Activated CD4-positive, alpha-beta T cell treated with anti-CD3 and anti-CD28 coated beads for 36 hours (primary cell): Measurements from ENCODE around the gene CASP10. TPM values are rescaled to one million over a fixed set of nuclear protein-coding genes. Genes with fewer than 3 reads are reported as not detected.

Experiments
- ATAC-seq: fragments of 200-7000 bp; cut with Tn5 transposase; one replicate; pipeline ENCODE4 v1.10.0; 2021; ENCODE audit warnings: mild to moderate bottlenecking, moderate library complexity
- CTCF ChIA-PET: fragments of 350-600 bp; sonication (Branson Sonifier 250); formaldehyde crosslinking; loops from one replicate; lab custom pipeline; 2021; ENCODE audit warnings: antibody characterized with exemption; lab: Charles Lee
- POLR2A ChIA-PET: fragments of 350-600 bp; sonication (Branson Sonifier 250); formaldehyde crosslinking; loops from one replicate; lab custom pipeline; 2021; ENCODE audit warnings: antibody characterized with exemption, inconsistent platforms; lab: Charles Lee
- DNase-seq: peaks from one replicate; pipeline ENCODE4 v3.0.0-alpha.2; 2020
- H3K27ac Mint-ChIP-seq: one replicate; pipeline ENCODE4 v1.8.0; 2021; ENCODE audit warnings: mixed read lengths
- H3K27me3 Mint-ChIP-seq: one replicate; pipeline ENCODE4 v1.8.0; 2021; ENCODE audit warnings: mixed read lengths
- H3K36me3 Mint-ChIP-seq: one replicate; pipeline ENCODE4 v1.8.0; 2021; ENCODE audit warnings: low read depth, mixed read lengths
- H3K4me1 Mint-ChIP-seq: one replicate; pipeline ENCODE4 v1.8.0; 2021; ENCODE audit warnings: mixed read lengths
- H3K4me3 Mint-ChIP-seq: one replicate; pipeline ENCODE4 v1.8.0; 2021; ENCODE audit warnings: mild to moderate bottlenecking, moderate library complexity, mixed read lengths
- H3K9me3 Mint-ChIP-seq: one replicate; pipeline ENCODE4 v1.8.0; 2021; ENCODE audit warnings: low read depth, mixed read lengths
- intact Hi-C, 2 experiments: fragments of 100-400 bp; cut with DNase I in 1 of 2; cut with micrococcal nuclease in 1 of 2; formaldehyde crosslinking; loops; one replicate each; pipeline versions ENCODE4 v1.14.2 to v1.15.1; 2022 to 2024; cut with DNase I, micrococcal nuclease
- total RNA-seq, 2 experiments: library from RNA; stranded (reverse); gene quantifications; one replicate each; pipeline ENCODE4 v1.2.3, GENCODE V29; 2021

The CASP10 gene
- total RNA-seq, 2 experiments from 2014 or later, result 12.2 to 16.8 TPM

- Mint-ChIP-seq H3K9me3 (peaks cover 2% of the 10 kb centered on the region), H3K27ac (no peak overlapping the region), H3K36me3 (peaks cover 40% of the 10 kb centered on the region), H3K27me3 (no peaks in the 10 kb centered on the region), H3K4me1 (peaks cover 40% of the 10 kb centered on the region), H3K4me3 (no peak overlapping the region)
- ATAC-seq, result no peak
- intact Hi-C loops, result no loop called here
- ChIA-PET POLR2A (no interaction called here), CTCF (no interaction called here)
- DNase-seq, result no peak
These were observed 61.9 kb downstream of the CASP10 start for GRCh38 chr2:201244829-201245228.

GRCh38 chr2:201246280-201246679 is 63.3 kb downstream of the CASP10 start:
- ATAC-seq (no peak), DNase-seq (no peak)
- intact Hi-C loops, result no loop called here
- CTCF ChIA-PET, result interaction anchor here (0.7 to 0.8 kb wide), 2 partner anchors 14 to 55 kb away, joined by 4 to 6 read pairs; partner anchors contain the start of gene CASP8
- no peak overlapping the region for H3K27ac Mint-ChIP-seq
- peaks cover 1% of the 10 kb centered on the region for H3K9me3 Mint-ChIP-seq
- H3K4me3 Mint-ChIP-seq, result no peak overlapping the region
- POLR2A ChIA-PET, result no interaction called here
- no peaks in the 10 kb centered on the region for H3K27me3 Mint-ChIP-seq
- H3K4me1 Mint-ChIP-seq, result peaks cover 47% of the 10 kb centered on the region
- H3K36me3 Mint-ChIP-seq, result peaks cover 39% of the 10 kb centered on the region

- Mint-ChIP-seq H3K9me3 (peaks cover 2% of the 10 kb centered on the region), H3K27me3 (no peaks in the 10 kb centered on the region), H3K36me3 (peaks cover 36% of the 10 kb centered on the region), H3K4me1 (peaks cover 53% of the 10 kb centered on the region), H3K4me3 (no peak overlapping the region), H3K27ac (no peak overlapping the region)
- DNase-seq (no peak), ATAC-seq (no peak)
- ChIA-PET CTCF (no interaction called here), POLR2A (no interaction called here)
- intact Hi-C loops, result no loop called here
These were observed 65.4 kb downstream of the CASP10 start for GRCh38 chr2:201248288-201248844.

GRCh38 chr2:201249889-201250288 is 66.9 kb downstream of the CASP10 start:
- no peak for DNase-seq
- Mint-ChIP-seq H3K4me3 (no peak overlapping the region), H3K9me3 (peaks cover 2% of the 10 kb centered on the region), H3K4me1 (peaks cover 67% of the 10 kb centered on the region), H3K27ac (no peak overlapping the region), H3K36me3 (peaks cover 38% of the 10 kb centered on the region), H3K27me3 (no peaks in the 10 kb centered on the region)
- no peak for ATAC-seq
- ChIA-PET POLR2A (no interaction called here), CTCF (no interaction called here)
- intact Hi-C loops, result loop anchor here in 1 of 2 experiments (5.0 kb wide), 1 partner anchor 167 kb away; no protein-coding TSS in a partner anchor

- intact Hi-C loops, result loop anchor here in 1 of 2 experiments (5.0 kb wide), 1 partner anchor 167 kb away; no protein-coding TSS in a partner anchor
These were observed 67.8 kb downstream of the CASP10 start for GRCh38 chr2:201250741-201251140.

GRCh38 chr2:201254081-201254730 is 71.3 kb downstream of the CASP10 start:
- Mint-ChIP-seq H3K36me3 (peaks cover 32% of the 10 kb centered on the region), H3K9me3 (peaks cover 2% of the 10 kb centered on the region), H3K27me3 (no peaks in the 10 kb centered on the region), H3K4me1 (peaks cover 85% of the 10 kb centered on the region), H3K27ac (peak overlapping the region; percentile 38), H3K4me3 (no peak overlapping the region)
- intact Hi-C loops, result loop anchor here in 1 of 2 experiments (5.0 kb wide), 1 partner anchor 163 kb away; no protein-coding TSS in a partner anchor
- ATAC-seq (no peak), DNase-seq (peak; percentile 52)
- ChIA-PET CTCF (interaction anchor here (0.6 to 2.9 kb wide), 8 partner anchors 8 to 720 kb away, joined by 3 to 19 read pairs (median 4); partner anchors contain the start of gene CASP10), POLR2A (interaction anchor here (0.5 kb wide), 1 partner anchor 14 kb away, joined by 6 read pairs; no protein-coding TSS in a partner anchor)

More at GRCh38 chr2:201250741-201251140, 67.8 kb downstream of the CASP10 start:
- ChIA-PET CTCF (interaction anchor here (0.8 to 1.3 kb wide), 2 partner anchors 11 to 19 kb away, joined by 3 read pairs; no protein-coding TSS in a partner anchor), POLR2A (no interaction called here)
- Mint-ChIP-seq H3K36me3 (peaks cover 38% of the 10 kb centered on the region), H3K4me1 (peaks cover 73% of the 10 kb centered on the region), H3K4me3 (no peak overlapping the region), H3K9me3 (peaks cover 2% of the 10 kb centered on the region), H3K27ac (no peak overlapping the region), H3K27me3 (no peaks in the 10 kb centered on the region)
- ATAC-seq (no peak), DNase-seq (no peak)

GRCh38 chr2:201255408-201256033 is 72.6 kb downstream of the CASP10 start:
- Mint-ChIP-seq H3K27me3 (no peaks in the 10 kb centered on the region), H3K4me3 (no peak overlapping the region), H3K36me3 (peaks cover 23% of the 10 kb centered on the region), H3K4me1 (peaks cover 83% of the 10 kb centered on the region), H3K27ac (peak overlapping the region; percentile 38), H3K9me3 (peaks cover 2% of the 10 kb centered on the region)
- POLR2A ChIA-PET, result no interaction called here
- intact Hi-C loops, result loop anchor here in 1 of 2 experiments (5.0 kb wide), 3 partner anchors 177 to 443 kb away; partner anchors contain the start of genes BZW1 and TMEM237
- CTCF ChIA-PET, result interaction anchor here (0.6 to 1.3 kb wide), 5 partner anchors 13 to 108 kb away, joined by 3 to 4 read pairs (median 3); no protein-coding TSS in a partner anchor
- ATAC-seq, result no peak
- no peak for DNase-seq

- peak overlapping the region; percentile 32 for H3K27ac Mint-ChIP-seq
- POLR2A ChIA-PET, result no interaction called here
- intact Hi-C loops, result loop anchor here in 1 of 2 experiments (5.0 kb wide), 3 partner anchors 176 to 444 kb away; partner anchors contain the start of genes BZW1 and TMEM237
- H3K36me3 Mint-ChIP-seq, result peaks cover 21% of the 10 kb centered on the region
- no peak for ATAC-seq
- H3K4me3 Mint-ChIP-seq, result no peak overlapping the region
- CTCF ChIA-PET, result interaction anchor here (1.0 to 1.3 kb wide), 3 partner anchors 14 to 108 kb away, joined by 3 to 4 read pairs (median 4); no protein-coding TSS in a partner anchor
- H3K4me1 Mint-ChIP-seq, result peaks cover 79% of the 10 kb centered on the region
- H3K9me3 Mint-ChIP-seq, result peaks cover 2% of the 10 kb centered on the region
- H3K27me3 Mint-ChIP-seq, result no peaks in the 10 kb centered on the region
- no peak for DNase-seq
These were observed 73.1 kb downstream of the CASP10 start for GRCh38 chr2:201256082-201256481.

- ChIA-PET CTCF (interaction anchor here (0.8 to 6.6 kb wide), 2 partner anchors 25 to 80 kb away, joined by 3 to 52 read pairs; no protein-coding TSS in a partner anchor), POLR2A (no interaction called here)
- Mint-ChIP-seq H3K9me3 (peaks cover under 1% of the 10 kb centered on the region), H3K4me1 (peaks cover 76% of the 10 kb centered on the region), H3K27ac (peak overlapping the region; percentile 98), H3K27me3 (no peaks in the 10 kb centered on the region), H3K4me3 (peak overlapping the region; percentile 79), H3K36me3 (peaks cover 23% of the 10 kb centered on the region)
- DNase-seq (peak; percentile 64), ATAC-seq (peak; percentile 11)
- intact Hi-C loops, result loop anchor here in 1 of 2 experiments (5.0 kb wide), 3 partner anchors 175 to 445 kb away; partner anchors contain the start of genes BZW1 and TMEM237
These were observed 74.5 kb downstream of the CASP10 start for GRCh38 chr2:201257381-201257955.

GRCh38 chr2:201257956-201258665 is 75.2 kb downstream of the CASP10 start:
- CTCF ChIA-PET, result interaction anchor here (0.5 to 6.6 kb wide), 3 partner anchors 21 to 80 kb away, joined by 3 to 52 read pairs (median 3); no protein-coding TSS in a partner anchor
- ATAC-seq, result peak; percentile 66
- POLR2A ChIA-PET, result no interaction called here
- Mint-ChIP-seq H3K9me3 (no peaks in the 10 kb centered on the region), H3K4me3 (peak overlapping the region; percentile 79), H3K27ac (peak overlapping the region; percentile 98), H3K4me1 (peaks cover 76% of the 10 kb centered on the region), H3K27me3 (no peaks in the 10 kb centered on the region), H3K36me3 (peaks cover 21% of the 10 kb centered on the region)
- peak; percentile 96 for DNase-seq
- intact Hi-C loops, result loop anchor here (1.0 to 5.0 kb wide), 12 partner anchors 22 to 446 kb away; partner anchors contain the start of genes BZW1 (in 1 of the 2), CFLAR (in 1 of the 2), NIF3L1 (in 1 of the 2) and PPIL3 (in 1 of the 2)
